Measurements from ENCODE around the gene CFAP91. TPM values are rescaled to one million over a fixed set of nuclear protein-coding genes. Genes with fewer than 3 reads are reported as not detected.

CFAP91 gene
- total and polyA plus RNA-seq, 2 donors (not counting 1 experiment from before 2014, with no cell fraction given), result 0.48 to 6.4 TPM

DNA sequence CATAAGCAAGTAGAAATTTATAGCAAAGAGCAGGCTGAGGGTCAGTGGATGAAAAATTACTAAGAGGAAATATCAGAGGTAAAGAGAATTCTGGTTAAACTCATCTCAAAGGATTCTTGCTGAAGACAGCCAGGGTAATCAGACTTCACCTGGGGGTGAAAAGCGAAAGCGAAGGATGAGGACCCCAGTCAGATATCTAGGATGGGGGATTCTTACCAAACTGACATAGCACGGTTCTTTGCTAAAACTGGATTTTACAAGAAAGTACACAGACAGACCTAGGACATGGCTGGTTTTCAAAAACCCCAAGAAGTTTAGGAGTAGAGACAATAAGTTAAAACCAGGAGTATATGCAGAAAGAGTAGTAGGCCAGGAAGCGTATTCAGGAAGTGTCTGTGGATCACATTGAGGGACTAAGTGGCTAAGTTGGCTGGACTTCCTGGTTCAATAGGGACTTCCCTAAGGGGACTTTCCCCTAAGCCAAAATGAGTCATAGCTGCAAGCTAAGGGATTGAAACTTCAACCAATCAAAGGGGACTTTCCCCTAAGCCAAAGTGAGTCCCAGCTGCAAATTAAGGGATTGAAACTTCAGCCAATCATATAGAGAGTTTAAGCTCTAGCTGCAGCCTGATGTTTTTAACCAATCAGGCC lies 2.4 kb upstream of the CFAP91 start:
- ChIA-PET POLR2A (interaction anchor here (0.9 kb wide), 2 partner anchors 24 to 395 kb away, joined by 3 to 4 read pairs; partner anchors contain the start of gene COX17), CTCF (interaction anchor here (1.6 kb wide), 1 partner anchor 19 kb away, joined by 7 read pairs; no protein-coding TSS in a partner anchor)
- WGBS (ENCODE audit: insufficient coverage), result 72% methylated on average over 4 of the region's 4 CpGs

More for the DNA sequence above, 2.4 kb upstream of the CFAP91 start:
- Mint-ChIP-seq H3K9me3 (ENCODE audit: insufficient read depth) (peaks cover 5% of the 10 kb centered on the region), H3K4me1 (peaks cover 48% of the 10 kb centered on the region), H3K27ac (peak overlapping the region; percentile 93), H3K4me3 (peak overlapping the region; percentile 72), H3K27me3 (no peaks in the 10 kb centered on the region)
- intact Hi-C loops (cut with micrococcal nuclease), result loop anchor here (1.0 to 10.0 kb wide), 5 partner anchors 23 to 1042 kb away; partner anchors contain the start of genes B4GALT4, COX17, GTF2E1 and LRRC58
- Histone ChIP-seq H3K9ac (ENCODE audit: low read length) (no peak overlapping the region), H3K4me1 (ENCODE audit: control insufficient read depth in 2 of 2, insufficient read depth in 2 of 2, low read length in 2 of 2) (peaks cover 25 to 32% of the 10 kb centered on the region in 2 donors), H2AFZ (ENCODE audit: insufficient read depth, low read depth, low read length, poor library complexity, severe bottlenecking) (peak overlapping the region; percentile 50), H3K27ac (ENCODE audit: low read length in 2 of 2) (peak overlapping the region; percentile 61 to 76), H3K4me3 (ENCODE audit: control extremely low read depth in 1 of 5, extremely low read depth in 1 of 5, insufficient read depth in 1 of 5, low read depth in 2 of 5, low read length in 4 of 5) (no peak overlapping the region), H4K20me1 (ENCODE audit: control insufficient read depth, insufficient read depth, low read length, poor library complexity, severe bottlenecking) (no peaks in the 10 kb centered on the region), H3K9me3 (ENCODE audit: control extremely low read depth in 1 of 3, control insufficient read depth in 2 of 3, insufficient read depth in 1 of 3, low read length in 2 of 3) (peaks cover 0 to 13% (median 0%) of the 10 kb centered on the region in 3 donors), H3K4me2 (replicated peaks; ENCODE audit: low read depth, low read length, poor library complexity, severe bottlenecking) (peak overlapping the region; percentile 29), H3K27me3 (replicated peaks in 1 of 4; ENCODE audit: control extremely low read depth in 1 of 4, control insufficient read depth in 3 of 4, insufficient read depth in 4 of 4, low read length in 3 of 4) (no peaks in the 10 kb centered on the region), H3K79me2 (ENCODE audit: control insufficient read depth, insufficient read depth, low read length) (no peaks in the 10 kb centered on the region), H3K36me3 (replicated peaks in 1 of 2; ENCODE audit: control extremely low read depth in 1 of 2, control insufficient read depth in 1 of 2, extremely low read depth in 1 of 2, insufficient read depth in 2 of 2, low read length in 1 of 2) (no peaks in the 10 kb centered on the region)
- no peak for TF ChIP-seq EZH2 (IDR thresholded peaks at IDR 0.05; ENCODE audit: borderline replicate concordance, insufficient read depth, low read depth, low read length, poor library complexity, severe bottlenecking)
- TF ChIP-seq, protein P1, sequence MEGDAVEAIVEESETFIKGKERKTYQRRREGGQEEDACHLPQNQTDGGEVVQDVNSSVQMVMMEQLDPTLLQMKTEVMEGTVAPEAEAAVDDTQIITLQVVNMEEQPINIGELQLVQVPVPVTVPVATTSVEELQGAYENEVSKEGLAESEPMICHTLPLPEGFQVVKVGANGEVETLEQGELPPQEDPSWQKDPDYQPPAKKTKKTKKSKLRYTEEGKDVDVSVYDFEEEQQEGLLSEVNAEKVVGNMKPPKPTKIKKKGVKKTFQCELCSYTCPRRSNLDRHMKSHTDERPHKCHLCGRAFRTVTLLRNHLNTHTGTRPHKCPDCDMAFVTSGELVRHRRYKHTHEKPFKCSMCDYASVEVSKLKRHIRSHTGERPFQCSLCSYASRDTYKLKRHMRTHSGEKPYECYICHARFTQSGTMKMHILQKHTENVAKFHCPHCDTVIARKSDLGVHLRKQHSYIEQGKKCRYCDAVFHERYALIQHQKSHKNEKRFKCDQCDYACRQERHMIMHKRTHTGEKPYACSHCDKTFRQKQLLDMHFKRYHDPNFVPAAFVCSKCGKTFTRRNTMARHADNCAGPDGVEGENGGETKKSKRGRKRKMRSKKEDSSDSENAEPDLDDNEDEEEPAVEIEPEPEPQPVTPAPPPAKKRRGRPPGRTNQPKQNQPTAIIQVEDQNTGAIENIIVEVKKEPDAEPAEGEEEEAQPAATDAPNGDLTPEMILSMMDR (IDR thresholded peaks at IDR 0.05), result no peak
- peak; percentile 32 for ATAC-seq (ENCODE audit: low read depth)
- peak; percentile 77 for DNase-seq
